Fibroblast of skin of scalp (primary cell): Measurements from ENCODE around the gene PCDHB15.

Source experiments
- DNase-seq: peaks from one replicate; pipeline ENCODE4 v3.0.0-alpha.2; 2013

PCDHB15 gene

DNA sequence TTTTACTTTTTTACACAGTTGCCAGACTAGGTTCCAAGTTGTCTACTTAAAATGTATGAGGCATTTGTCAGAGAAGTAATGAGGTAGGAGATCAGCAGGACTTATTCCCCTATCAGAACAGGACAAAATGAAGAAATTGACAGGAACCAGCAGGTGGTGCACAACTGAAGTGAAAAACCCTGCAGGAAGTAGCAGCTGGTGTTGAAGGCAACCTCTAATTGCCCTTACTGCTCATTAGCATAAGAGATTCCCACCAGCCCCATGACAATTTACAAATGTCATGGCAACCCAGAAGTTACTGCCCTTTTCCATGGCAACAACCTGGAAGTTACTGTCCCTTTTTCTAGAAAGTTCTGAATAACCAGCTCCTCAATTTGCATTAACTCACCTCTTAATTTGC lies 5.4 kb downstream of the PCDHB15 start:
- DNase-seq = no peak

- DNase-seq = no peak
These were observed 13.3 kb downstream of the PCDHB15 start for GRCh38 chr5:141258464-141258863.

DNA sequence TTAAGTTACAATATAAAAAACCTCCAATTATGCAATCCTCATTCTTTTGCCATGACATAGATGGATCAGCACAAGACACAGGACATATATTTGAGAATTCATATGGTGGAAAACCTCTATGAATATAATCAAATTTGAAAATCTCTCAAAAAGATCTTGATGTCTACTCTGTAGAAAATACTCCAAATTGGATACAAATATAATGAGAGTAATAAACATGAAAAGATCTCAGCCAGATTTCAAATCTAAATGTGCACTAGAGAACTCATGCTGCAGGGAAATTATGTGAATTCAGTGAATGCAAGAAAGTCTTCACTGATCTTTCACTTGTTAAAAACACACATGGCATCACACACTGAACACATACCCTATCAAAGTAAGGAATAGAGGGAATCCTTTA lies 13.8 kb downstream of the PCDHB15 start:
- no peak for DNase-seq

DNA sequence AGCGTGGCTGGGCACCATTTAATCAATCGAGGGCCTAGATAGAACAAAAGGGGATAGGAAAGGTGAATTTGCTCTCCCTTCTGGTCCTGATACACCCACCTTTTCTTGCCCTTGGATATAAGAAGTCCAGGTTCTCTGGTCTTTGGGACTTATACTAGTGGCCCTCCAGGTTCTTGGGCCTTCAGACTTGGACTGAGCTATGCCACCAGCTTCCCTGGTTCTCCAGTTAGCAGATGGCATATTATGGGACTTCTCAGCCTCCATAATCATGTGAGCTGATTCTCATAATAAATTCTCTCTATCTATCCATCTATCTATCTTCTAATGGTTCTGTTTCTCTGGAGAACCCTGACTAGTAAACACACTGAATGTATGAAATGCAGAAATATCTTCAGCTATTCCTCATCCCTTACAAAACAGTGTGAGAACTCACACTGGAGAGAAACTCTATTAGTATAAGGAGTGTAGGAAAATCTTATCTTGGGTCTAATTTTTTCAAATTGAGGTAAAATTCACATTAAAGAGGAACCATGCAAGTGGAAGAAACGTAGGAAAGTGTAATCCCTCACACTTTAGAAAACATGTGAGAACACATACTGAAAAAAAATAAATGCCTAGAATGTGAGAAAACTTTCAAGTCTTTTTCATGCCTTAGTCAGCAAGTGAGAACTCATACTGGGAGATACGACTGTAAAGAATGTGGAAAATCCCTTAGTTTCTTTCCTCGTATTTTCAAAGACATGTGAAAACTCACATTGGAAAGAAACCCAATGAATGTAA lies 15.5 kb downstream of the PCDHB15 start:
- no peak for DNase-seq

DNA sequence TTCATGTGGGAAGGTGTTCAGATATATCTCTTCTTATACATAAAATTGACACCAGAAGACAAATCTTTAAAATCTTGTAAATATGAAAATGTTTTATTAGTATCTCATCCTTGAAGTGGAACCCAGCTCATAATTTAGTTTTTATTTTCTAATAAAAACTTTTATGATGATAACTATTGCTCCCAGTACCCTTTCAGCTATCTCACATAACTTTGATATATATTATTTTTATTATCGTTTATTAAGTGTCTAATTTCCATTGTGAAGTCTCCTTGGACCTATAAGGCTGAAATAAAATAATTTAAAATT lies 16.0 kb downstream of the PCDHB15 start:
- no peak for DNase-seq

DNA sequence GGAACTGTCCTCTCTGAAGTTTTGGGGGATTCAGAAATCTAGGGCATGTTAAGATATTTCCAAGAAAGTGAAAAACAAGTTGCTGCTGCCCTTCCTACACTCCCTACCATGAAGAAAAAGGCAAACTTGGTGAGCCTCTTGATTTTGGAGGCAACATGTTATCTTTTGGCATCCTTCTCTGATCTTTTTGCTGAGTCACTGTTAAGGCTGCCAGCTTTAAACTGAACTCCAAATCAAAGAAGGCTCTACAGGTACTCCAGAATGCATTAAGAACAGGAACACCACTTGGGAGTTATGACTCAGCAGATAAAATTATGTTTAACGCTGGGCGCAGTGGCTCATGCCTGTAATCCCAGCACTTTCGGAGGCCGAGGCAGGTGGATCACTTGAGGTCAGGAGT lies 24.0 kb downstream of the PCDHB15 start:
- DNase-seq = no peak

DNA sequence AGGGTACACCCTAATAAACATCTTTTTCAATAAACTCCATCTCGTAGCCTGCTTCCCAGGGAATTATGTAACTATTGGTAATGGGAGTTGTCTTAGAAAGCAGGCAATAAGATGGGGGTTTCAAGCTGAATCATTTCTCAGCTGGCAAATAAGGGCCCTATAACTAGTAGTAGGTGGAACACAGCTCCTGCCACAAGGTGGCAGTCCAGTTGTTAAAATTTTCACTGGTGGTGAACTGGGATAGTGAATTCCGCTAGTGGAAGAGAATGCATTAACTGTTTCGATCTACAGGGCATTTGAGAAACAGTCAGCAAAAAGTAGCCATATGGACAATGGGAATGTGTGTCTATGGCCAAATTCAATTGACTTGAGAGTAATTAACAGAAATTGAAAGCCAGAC lies 27.7 kb downstream of the PCDHB15 start:
- DNase-seq = no peak

- no peak for DNase-seq
These were observed 53.2 kb downstream of the PCDHB15 start for GRCh38 chr5:141298376-141298775.
